Thyroid gland (tissue), 4 donors: ENCODE measurements around the gene TDP2. TPM values are rescaled to one million over a fixed set of nuclear protein-coding genes. Genes with fewer than 3 reads are reported as not detected.

ENCODE experiments used
- DNase-seq, 2 donors: peaks; one replicate each; pipeline ENCODE4 v3.0.0-alpha.2; 2019
- H3K27ac ChIP-seq, 3 donors: fragments of 200-600 bp; sonication (generic); 1 replicate in 2 of 3; 2 replicates in 1 of 3; pipeline ENCODE4 v1.5.1; 2016 to 2019; ENCODE audit warnings: mild to moderate bottlenecking in 1 of 3, moderate library complexity in 1 of 3
- H3K27me3 ChIP-seq: fragments of 200-600 bp; sonication (generic); one replicate; pipeline ENCODE4 v1.5.1; 2019
- H3K36me3 ChIP-seq, 2 donors: fragments of 200-600 bp; sonication (generic); one replicate each; pipeline ENCODE4 v1.5.1; 2016 to 2019
- H3K4me1 ChIP-seq, 2 donors: fragments of 200-600 bp; sonication (generic); one replicate each; pipeline ENCODE4 v1.5.1; 2017 to 2019
- H3K4me3 ChIP-seq, 3 donors: fragments of 200-600 bp; sonication (generic); replicated peaks in 1 of 3; 1 replicate in 2 of 3; 2 replicates in 1 of 3; pipeline ENCODE4 v1.5.1; 2016; ENCODE audit warnings: mild to moderate bottlenecking in 1 of 3
- H3K9me3 ChIP-seq: fragments of 200-600 bp; sonication (generic); one replicate; pipeline ENCODE4 v1.5.1; 2017
- CTCF ChIP-seq, 6 experiments: fragments of 200-600 bp in 3 of 6; fragments of 450-650 bp in 3 of 6; sonication (generic) in 3 of 6; IDR thresholded peaks; one replicate each; pipeline ENCODE4 v1.5.1; 2016 to 2019; ENCODE audit warnings: antibody characterized with exemption in 6 of 6, mild to moderate bottlenecking in 2 of 6, inconsistent platforms in 1 of 6, moderate library complexity in 1 of 6
- POLR2A ChIP-seq, 2 donors: fragments of 450-650 bp; IDR thresholded peaks; one replicate each; pipeline ENCODE4 v1.6.1; 2017; ENCODE audit warnings: antibody characterized with exemption in 2 of 2, mild to moderate bottlenecking in 2 of 2, moderate library complexity in 1 of 2
- WGBS, 2 donors: methylation state at CpG; one replicate each; pipeline ENCODE4 v1.1.5; 2017; 5-methylcytosine and 5-hydroxymethylcytosine counted together
- intact Hi-C: fragments of 100-400 bp; cut with DNase I; formaldehyde crosslinking; loops from one replicate; pipeline ENCODE4 v1.15.1; 2023
- total RNA-seq, 4 donors: library from RNA; depleted of rRNA; stranded (reverse); fragments of >200 nt; gene quantifications; one replicate each; pipeline ENCODE4 v1.2.3, GENCODE V29; 2016

Gene TDP2
- total RNA-seq, 4 donors from 2014 or later = 16.8 to 45.6 (median 28.1) TPM

DNA sequence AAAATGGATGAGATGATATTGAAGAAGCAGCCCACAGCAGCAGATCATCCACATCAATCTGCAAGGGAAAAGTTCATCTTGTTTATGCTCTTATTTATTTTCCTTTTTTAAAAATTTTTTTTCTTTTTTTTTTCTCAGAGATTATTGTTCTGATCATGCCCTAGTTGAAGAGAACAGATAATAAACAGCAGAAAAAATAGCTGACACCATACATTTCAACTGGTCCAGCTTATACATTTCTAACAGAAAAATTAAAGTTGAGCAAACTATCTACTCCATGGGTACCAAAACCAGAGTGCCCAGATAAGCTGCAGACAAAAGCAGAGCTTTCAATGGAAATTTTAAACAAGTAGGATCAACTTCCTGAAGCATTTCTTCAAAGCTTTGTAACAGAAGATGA is 30.0 kb downstream of the TDP2 start:
- TF ChIP-seq POLR2A (IDR thresholded peaks at IDR 0.05) (no peak), CTCF (IDR thresholded peaks at IDR 0.05) (no peak)
- no peaks in the 10 kb centered on the region for H3K4me1 ChIP-seq
- H3K36me3 ChIP-seq = no peaks in the 10 kb centered on the region
- no peak for DNase-seq
- H3K4me3 ChIP-seq = no peak overlapping the region
- intact Hi-C loops = no loop called here
- H3K27me3 ChIP-seq = no peaks in the 10 kb centered on the region
- H3K9me3 ChIP-seq = no peaks in the 10 kb centered on the region
- no peak overlapping the region for H3K27ac ChIP-seq

GRCh38 chr6:24632573-24632972 is 34.1 kb downstream of the TDP2 start:
- no peaks in the 10 kb centered on the region for H3K36me3 ChIP-seq
- intact Hi-C loops = no loop called here
- no peaks in the 10 kb centered on the region for H3K27me3 ChIP-seq
- TF ChIP-seq CTCF (IDR thresholded peaks at IDR 0.05) (no peak), POLR2A (IDR thresholded peaks at IDR 0.05) (no peak)
- no peak overlapping the region for H3K4me3 ChIP-seq
- H3K4me1 ChIP-seq = no peaks in the 10 kb centered on the region
- WGBS, 2 donors = 37 to 41% methylated on average over 1 of the region's 1 CpG
- no peak overlapping the region for H3K27ac ChIP-seq
- H3K9me3 ChIP-seq = no peaks in the 10 kb centered on the region
- no peak for DNase-seq

- no peaks in the 10 kb centered on the region for H3K9me3 ChIP-seq
- no peak for TF ChIP-seq POLR2A (IDR thresholded peaks at IDR 0.05)
- TF ChIP-seq CTCF (IDR thresholded peaks at IDR 0.05) = no peak
- intact Hi-C loops = no loop called here
- H3K27me3 ChIP-seq = no peaks in the 10 kb centered on the region
- 48 to 80% methylated on average over 5 of the region's 5 CpGs for WGBS, 2 donors
- H3K27ac ChIP-seq = no peak overlapping the region
- H3K4me1 ChIP-seq = no peaks in the 10 kb centered on the region
- no peak for DNase-seq
- no peak overlapping the region for H3K4me3 ChIP-seq
- H3K36me3 ChIP-seq = no peaks in the 10 kb centered on the region
Measured at GRCh38 chr6:24631671-24632070, 35.0 kb downstream of the TDP2 start.

DNA sequence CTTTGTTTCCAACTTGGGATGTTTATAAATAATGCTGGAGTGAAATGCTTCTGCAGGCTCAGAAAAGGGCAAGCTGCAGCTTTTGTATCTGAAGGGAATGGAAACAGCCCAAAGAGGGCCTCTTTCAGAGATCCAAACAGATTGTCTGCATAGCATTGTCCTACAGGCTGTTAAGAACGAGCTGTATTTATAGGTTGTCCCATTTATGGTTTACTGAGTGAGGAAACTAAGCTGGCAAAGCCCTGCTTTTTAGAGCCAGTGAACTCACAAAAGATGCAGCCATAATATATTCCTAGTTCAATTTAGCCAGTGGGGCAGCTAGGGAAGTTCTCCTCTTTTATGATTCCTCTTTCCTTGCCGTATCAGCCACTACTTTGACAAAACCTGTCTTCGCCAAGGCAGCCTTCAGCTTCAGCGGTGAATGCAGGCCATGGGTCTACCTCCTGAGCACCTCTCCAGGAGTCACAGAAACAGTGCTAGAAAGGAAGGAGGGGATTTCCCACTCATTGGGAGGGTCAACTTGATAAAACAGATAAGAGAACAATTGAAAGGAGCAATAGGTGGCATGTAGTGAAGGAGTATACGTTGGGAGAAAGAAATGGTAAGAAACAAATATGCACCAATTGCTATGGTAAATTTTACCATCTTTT is 35.7 kb downstream of the TDP2 start:
- DNase-seq = no peak
- intact Hi-C loops = no loop called here
- TF ChIP-seq POLR2A (IDR thresholded peaks at IDR 0.05) (no peak), CTCF (IDR thresholded peaks at IDR 0.05) (no peak)
- Histone ChIP-seq H3K4me3 (no peak overlapping the region), H3K4me1 (no peaks in the 10 kb centered on the region), H3K9me3 (no peaks in the 10 kb centered on the region), H3K36me3 (no peaks in the 10 kb centered on the region), H3K27me3 (no peaks in the 10 kb centered on the region), H3K27ac (no peak overlapping the region)
- WGBS, 2 donors = 70 to 73% methylated on average over 5 of the region's 5 CpGs

DNA sequence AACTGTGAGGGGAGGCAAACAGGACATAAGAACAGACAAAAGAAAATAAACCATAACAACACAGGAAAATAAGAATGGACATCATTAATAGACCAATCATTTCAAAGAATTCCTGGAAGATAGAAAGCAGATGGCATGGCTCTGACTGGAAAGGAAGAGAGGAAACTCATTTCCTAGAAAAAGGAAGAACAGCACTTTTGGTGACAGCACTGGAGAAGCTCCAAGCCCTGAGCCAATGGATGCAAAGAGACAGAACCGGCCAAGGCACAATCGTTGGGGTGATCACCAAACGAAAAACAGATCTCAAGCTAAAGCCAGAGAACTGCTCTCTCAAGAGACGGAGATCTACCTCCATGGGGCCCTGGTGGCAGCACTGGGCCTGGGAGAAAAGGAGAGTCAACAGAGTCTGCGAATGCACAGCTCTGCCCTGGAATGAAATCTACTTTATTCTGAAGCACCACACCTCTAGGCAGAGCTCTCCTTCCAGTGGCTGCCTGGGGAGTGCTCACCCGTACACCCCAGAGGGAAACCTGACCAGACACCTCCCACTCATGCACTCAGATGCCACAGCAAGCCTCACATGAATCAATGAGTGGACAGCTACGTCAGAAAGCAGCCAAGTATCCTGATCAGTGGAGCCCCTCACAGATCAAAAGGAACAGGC is 44.9 kb downstream of the TDP2 start:
- intact Hi-C loops = no loop called here
- DNase-seq = no peak
- H3K4me3 ChIP-seq = no peak overlapping the region
- no peaks in the 10 kb centered on the region for H3K36me3 ChIP-seq
- no peaks in the 10 kb centered on the region for H3K27me3 ChIP-seq
- 60 to 79% methylated on average over 7 of the region's 7 CpGs for WGBS, 2 donors
- no peak for TF ChIP-seq CTCF (IDR thresholded peaks at IDR 0.05)
- no peak for TF ChIP-seq POLR2A (IDR thresholded peaks at IDR 0.05)
- H3K27ac ChIP-seq = no peak overlapping the region
- no peaks in the 10 kb centered on the region for H3K9me3 ChIP-seq
- no peaks in the 10 kb centered on the region for H3K4me1 ChIP-seq
